K562 (cell line): ENCODE data around the gene MYB. TPM values are rescaled to one million over a fixed set of nuclear protein-coding genes. Genes with fewer than 3 reads are reported as not detected.

Experiments used
- GTF3C2 ChIP-seq: IDR thresholded peaks from 3 replicates; pipeline ENCODE4 v1.6.1; 2011; ENCODE audit warnings: borderline replicate concordance, mild to moderate bottlenecking, moderate library complexity; ENCODE audit not compliant: insufficient read length; ENCODE audit errors: extremely low read depth
- MIER1 ChIP-seq: fragments of 450-650 bp; IDR thresholded peaks from 2 replicates; pipeline ENCODE4 v1.6.1; 2016; ENCODE audit warnings: antibody characterized with exemption, mild to moderate bottlenecking, low read depth
- REST ChIP-seq, 2 experiments: fragments of 450-650 bp; formaldehyde crosslinking in 1 of 2; IDR thresholded peaks; 2 replicates each; pipeline versions ENCODE4 v1.4.0 to v1.6.1; 2014 to 2020; ENCODE audit warnings: mild to moderate bottlenecking in 2 of 2, borderline replicate concordance in 1 of 2, low read depth in 1 of 2
- STAT6 ChIP-seq: sonication (generic); formaldehyde crosslinking; IDR thresholded peaks from 2 replicates; pipeline ENCODE4 v1.8.1; 2023; ENCODE audit warnings: mild to moderate bottlenecking, missing genetic modification reagents
- THAP12 ChIP-seq: fragments of 250-450 bp; sonication (Bioruptor Pico); IDR thresholded peaks from 2 replicates; pipeline ENCODE4 v1.9.0; 2021; ENCODE audit warnings: mild to moderate bottlenecking, inconsistent platforms
- ZNF146 ChIP-seq: IDR thresholded peaks from one replicate; pipeline ENCODE4 v1.6.1; 2018; ENCODE audit warnings: missing compliant biosample characterization; ENCODE audit not compliant: unreplicated experiment
- ZNF408 ChIP-seq: fragments of 250-450 bp; sonication (Bioruptor Pico); IDR thresholded peaks from 2 replicates; pipeline ENCODE4 v1.4.0; 2020; ENCODE audit warnings: low read depth, mild to moderate bottlenecking, moderate library complexity
- ZNF449 ChIP-seq: fragments of 250-450 bp; sonication (Bioruptor Pico); IDR thresholded peaks from 2 replicates; pipeline ENCODE4 v1.8.0; 2022; ENCODE audit warnings: moderate library complexity, mild to moderate bottlenecking, inconsistent platforms
- polyA plus RNA-seq, 8 experiments: library from polyadenylated mRNA; depleted of rRNA in 4 of 8; stranded (reverse) in 5 of 8; unstranded in 3 of 8; fragments of >200 nt; fragmentation: Nextera tagmentation in 2 of 8; fragmentation: Illumina TruSeq in 1 of 8; extraction: Ambion mirVana in 2 of 8; extraction: Trizol in 1 of 8; gene quantifications; 2 replicates each; pipeline versions ENCODE4 v1.2.1 to v1.2.3, GENCODE V29; 2011 to 2014; ENCODE audit warnings: inconsistent platforms in 1 of 8, missing spikeins in 1 of 8
- total RNA-seq, 7 experiments: library from RNA; depleted of rRNA in 6 of 7; stranded (reverse); fragments of >200 nt in 6 of 7; fragmentation: Illumina TruSeq in 2 of 7; extraction: Trizol in 2 of 7; gene quantifications; 2 replicates each; pipeline versions ENCODE4 v1.2.1 to v1.2.3, GENCODE V29; 2011 to 2021; ENCODE audit warnings: low replicate concordance in 1 of 7

The MYB gene
- total and polyA plus RNA-seq, 9 of the 15 experiments (the other 6 are each of a cell fraction or from before 2014, with no cell fraction given): 35.8 to 218 (median 140) TPM

- TF ChIP-seq GTF3C2 (no peak), REST (IDR thresholded peaks at IDR 0.05; ENCODE audit: borderline replicate concordance) (no peak), REST (CRISPR knock-in tag; IDR thresholded peaks at IDR 0.05; ENCODE audit: low read depth) (0 out of 2 replicates have a peak, but pooled peaks have one; percentile 27), STAT6 (no peak), ZNF146 (CRISPR knock-in tag) (no peak), THAP12 (CRISPR knock-in tag) (no peak), ZNF449 (CRISPR knock-in tag) (no peak), ZNF408 (no peak), MIER1 (no peak)
Measured at GRCh38 chr6:135195522-135195921, 14.4 kb downstream of the MYB start (continued).
